Endothelial cell of umbilical vein (primary cell): ENCODE measurements around the gene SLC41A3. TPM values are rescaled to one million over a fixed set of nuclear protein-coding genes. Genes with fewer than 3 reads are reported as not detected.

ENCODE experiments used
- BruUV-seq: library from RNA; stranded (reverse); fragments of 400-500 nt; replicated peaks from 2 replicates; lab custom pipeline; 2021; lab: Mats Ljungman, UMichigan
- CTCF ChIA-PET: fragments of 300-600, 350-600 bp; sonication (Branson Sonifier 250); formaldehyde crosslinking; loops from one replicate; lab custom pipeline; 2021; ENCODE audit warnings: antibody characterized with exemption, inconsistent platforms; lab: Charles Lee
- POLR2A ChIA-PET: fragments of 300-600, 350-600 bp; sonication (Branson Sonifier 250); formaldehyde crosslinking; loops from one replicate; lab custom pipeline; 2021; ENCODE audit warnings: antibody characterized with exemption, inconsistent platforms; lab: Charles Lee
- DNase-seq: peaks from one replicate; pipeline ENCODE4 v3.0.0-alpha.2; 2011; ENCODE audit warnings: low read depth, low spot score
- FAIRE-seq: peaks from 2 replicates; lab custom pipeline; 2011; peaks lifted over from hg19 to GRCh38; lab: Jason Lieb, UNC
- H2AFZ ChIP-seq: 2 replicates; pipeline ENCODE4 v1.6.0; 2012; ENCODE audit warnings: low read depth, low read length, control low read depth, inconsistent platforms
- H3K27ac ChIP-seq: 2 replicates; pipeline ENCODE4 v1.5.1; 2011; ENCODE audit warnings: low read depth, mild to moderate bottlenecking, control low read depth, low read length, moderate library complexity; ENCODE audit not compliant: insufficient read depth
- H3K27me3 ChIP-seq, 2 experiments: 2 replicates each; pipeline versions ENCODE4 v1.6.0 to v1.6.1; 2011; ENCODE audit warnings: low read length in 2 of 2, mixed read lengths in 1 of 2; ENCODE audit not compliant: control insufficient read depth in 2 of 2, insufficient read depth in 2 of 2
- H3K36me3 ChIP-seq, 2 experiments: 2 replicates in 1 of 2; 3 replicates in 1 of 2; pipeline ENCODE4 v1.5.1; 2011; ENCODE audit warnings: low read length in 2 of 2, mild to moderate bottlenecking in 1 of 2, moderate library complexity in 1 of 2; ENCODE audit not compliant: control insufficient read depth in 2 of 2, insufficient read depth in 2 of 2; ENCODE audit errors: extremely low read depth in 1 of 2
- H3K4me1 ChIP-seq: 3 replicates; pipeline ENCODE4 v1.5.1; 2011; ENCODE audit warnings: mild to moderate bottlenecking, low read length; ENCODE audit not compliant: control insufficient read depth, insufficient read depth; ENCODE audit errors: extremely low read depth
- H3K4me2 ChIP-seq: 2 replicates; pipeline ENCODE4 v1.6.1; 2011; ENCODE audit warnings: low read length, control low read depth, mixed read lengths; ENCODE audit not compliant: insufficient read depth
- H3K4me3 ChIP-seq, 3 experiments: fragments of 200-600 bp in 1 of 3; sonication (generic), shearing (Covaris generic) in 1 of 3; replicated peaks in 1 of 3; 2 replicates each; pipeline ENCODE4 v1.5.1; 2011 to 2016; ENCODE audit warnings: control low read depth in 3 of 3, low read length in 3 of 3, mild to moderate bottlenecking in 2 of 3, inconsistent platforms in 1 of 3, low read depth in 1 of 3, moderate library complexity in 1 of 3; ENCODE audit not compliant: insufficient read depth in 1 of 3
- H3K79me2 ChIP-seq: 2 replicates; pipeline ENCODE4 v1.6.0; 2012; ENCODE audit warnings: low read length, inconsistent platforms; ENCODE audit not compliant: control insufficient read depth, insufficient read depth
- H3K9ac ChIP-seq: replicated peaks from 2 replicates; pipeline ENCODE3; 2011; ENCODE audit warnings: low read length, control low read depth; ENCODE audit not compliant: insufficient read depth; ENCODE audit errors: extremely low read depth
- H3K9me1 ChIP-seq: replicated peaks from 3 replicates; pipeline ENCODE4 v1.6.0; 2011; ENCODE audit warnings: mild to moderate bottlenecking, low read length; ENCODE audit not compliant: control insufficient read depth, insufficient read depth; ENCODE audit errors: extremely low read depth
- H3K9me3 ChIP-seq: replicated peaks from 2 replicates; pipeline ENCODE4 v1.5.1; 2012; ENCODE audit warnings: low read length, inconsistent platforms; ENCODE audit not compliant: control insufficient read depth, insufficient read depth
- H4K20me1 ChIP-seq: replicated peaks from 2 replicates; pipeline ENCODE3; 2011; ENCODE audit warnings: mild to moderate bottlenecking, low read length; ENCODE audit not compliant: control insufficient read depth, insufficient read depth; ENCODE audit errors: extremely low read depth
- EZH2 ChIP-seq: IDR thresholded peaks from 2 replicates; pipeline ENCODE4 v1.6.1; 2012; ENCODE audit warnings: borderline replicate concordance, low read depth, mild to moderate bottlenecking, moderate library complexity, low read length, inconsistent platforms; ENCODE audit not compliant: severe bottlenecking
- FOS ChIP-seq: IDR thresholded peaks from 2 replicates; pipeline ENCODE4 v1.6.1; 2011; ENCODE audit warnings: mild to moderate bottlenecking, low read length, moderate library complexity, borderline replicate concordance; ENCODE audit not compliant: insufficient read depth
- GATA2 ChIP-seq: IDR thresholded peaks from 2 replicates; pipeline ENCODE4 v1.7.0; 2011; ENCODE audit warnings: low read depth, mild to moderate bottlenecking, moderate library complexity, mixed read lengths, low read length; ENCODE audit not compliant: insufficient read length, insufficient read depth
- JUN ChIP-seq: IDR thresholded peaks from 2 replicates; pipeline ENCODE4 v1.6.1; 2011; ENCODE audit warnings: borderline replicate concordance, low read depth; ENCODE audit not compliant: insufficient read length, insufficient read depth
- MYC ChIP-seq: IDR thresholded peaks from one replicate; pipeline ENCODE4 v1.6.1; 2011; ENCODE audit warnings: mild to moderate bottlenecking, low read depth, low read length
- POLR2A ChIP-seq: IDR thresholded peaks from 2 replicates; pipeline ENCODE4 v1.6.1; 2012; ENCODE audit warnings: low read depth, mild to moderate bottlenecking, control low read depth, low read length
- POLR2AphosphoS5 ChIP-seq: IDR thresholded peaks from 2 replicates; pipeline ENCODE4 v1.6.1; 2012; ENCODE audit warnings: low read depth, mild to moderate bottlenecking, control low read depth, low read length, moderate library complexity; ENCODE audit not compliant: insufficient read depth
- dilution Hi-C: fragments of 300-500 bp; cut with MboI; formaldehyde crosslinking; loops from one replicate; pipeline ENCODE4 v1.15.0; 2019; ENCODE audit warnings: low sequenced_read_pairs; ENCODE audit not compliant: extremely low pct_ligation_motif_present
- intact Hi-C: fragments of 100-400 bp; cut with micrococcal nuclease; formaldehyde crosslinking; loops from one replicate; pipeline ENCODE4 v1.10.0; 2022
- polyA plus RNA-seq, 4 experiments: library from polyadenylated mRNA; depleted of rRNA in 3 of 4; stranded (reverse) in 3 of 4; unstranded in 1 of 4; fragments of >200 nt; gene quantifications; 2 replicates each; pipeline versions ENCODE4 v1.2.1 to v1.2.3, GENCODE V29; 2011 to 2012; ENCODE audit warnings: missing spikeins in 1 of 4
- total RNA-seq: library from RNA; stranded (reverse); gene quantifications from 2 replicates; pipeline ENCODE4 v1.2.3, GENCODE V29; 2021
- TF ChIP-seq, protein P1 (sequence below): IDR thresholded peaks from 2 replicates; pipeline ENCODE4 v1.6.1; 2011; ENCODE audit not compliant: insufficient read depth, insufficient read length
- TF ChIP-seq, protein P2 (sequence below), 2 donors: IDR thresholded peaks; 1 replicate in 1 of 2; 2 replicates in 1 of 2; pipeline ENCODE4 v1.5.1; 2011; ENCODE audit warnings: low read length in 2 of 2, mild to moderate bottlenecking in 2 of 2, moderate library complexity in 2 of 2, control low read depth in 1 of 2, inconsistent platforms in 1 of 2, low read depth in 1 of 2; ENCODE audit not compliant: insufficient read depth in 1 of 2; ENCODE audit errors: extremely low read depth in 1 of 2

Gene SLC41A3
- total and polyA plus RNA-seq, 2 donors (not counting 3 experiments of a cell fraction or from before 2014, with no cell fraction given): 52.5 to 118 TPM

DNA sequence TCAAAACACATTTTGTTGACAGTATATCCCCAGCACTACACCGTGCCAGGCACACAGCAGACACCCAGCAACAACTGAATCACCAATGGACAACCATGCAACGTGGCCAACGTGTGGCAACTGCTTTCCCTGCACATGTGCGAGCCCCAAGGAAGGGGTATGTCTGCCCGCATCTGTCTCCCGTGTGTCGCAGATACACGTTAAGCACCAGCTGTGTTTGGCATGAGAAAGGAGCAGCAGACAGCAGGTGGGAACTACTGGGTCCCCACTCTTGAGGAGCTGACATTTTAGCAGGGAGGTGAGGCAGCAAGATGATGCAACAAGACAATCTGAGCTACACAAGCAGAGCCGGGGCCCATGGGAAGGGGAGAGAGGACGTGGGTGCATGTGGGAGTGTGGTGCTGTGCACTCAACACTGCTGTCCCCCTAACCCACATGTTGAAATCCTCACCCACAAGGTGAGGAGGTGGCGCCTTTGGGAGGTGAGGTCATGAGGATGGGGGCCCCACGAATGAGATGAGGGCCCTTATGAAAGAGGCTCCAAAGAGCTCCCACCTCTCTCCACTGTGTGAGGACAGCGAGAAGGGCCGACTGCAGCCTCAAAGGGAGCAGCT, 58.7 kb downstream of the SLC41A3 start:
- no peak overlapping the region for H3K4me3 ChIP-seq
- no peak overlapping the region for H3K27ac ChIP-seq
- H3K9ac ChIP-seq: no peak overlapping the region
- H3K9me3 ChIP-seq: no peaks in the 10 kb centered on the region
- H3K36me3 ChIP-seq: peaks cover 0 to 5% of the 10 kb centered on the region in 2 experiments
- intact Hi-C loops: no loop called here
- no peaks in the 10 kb centered on the region for H3K9me1 ChIP-seq
- DNase-seq (no peak), FAIRE-seq (no peak)
- H3K4me1 ChIP-seq: no peaks in the 10 kb centered on the region
- no peak overlapping the region for H3K4me2 ChIP-seq
- POLR2A ChIA-PET: no interaction called here
- TF ChIP-seq POLR2A (no peak), MYC (no peak), JUN (no peak), FOS (no peak), GATA2 (no peak), POLR2AphosphoS5 (no peak), EZH2 (no peak)
- TF ChIP-seq, protein P1, sequence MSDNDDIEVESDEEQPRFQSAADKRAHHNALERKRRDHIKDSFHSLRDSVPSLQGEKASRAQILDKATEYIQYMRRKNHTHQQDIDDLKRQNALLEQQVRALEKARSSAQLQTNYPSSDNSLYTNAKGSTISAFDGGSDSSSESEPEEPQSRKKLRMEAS: no peak
- TF ChIP-seq, protein P2, sequence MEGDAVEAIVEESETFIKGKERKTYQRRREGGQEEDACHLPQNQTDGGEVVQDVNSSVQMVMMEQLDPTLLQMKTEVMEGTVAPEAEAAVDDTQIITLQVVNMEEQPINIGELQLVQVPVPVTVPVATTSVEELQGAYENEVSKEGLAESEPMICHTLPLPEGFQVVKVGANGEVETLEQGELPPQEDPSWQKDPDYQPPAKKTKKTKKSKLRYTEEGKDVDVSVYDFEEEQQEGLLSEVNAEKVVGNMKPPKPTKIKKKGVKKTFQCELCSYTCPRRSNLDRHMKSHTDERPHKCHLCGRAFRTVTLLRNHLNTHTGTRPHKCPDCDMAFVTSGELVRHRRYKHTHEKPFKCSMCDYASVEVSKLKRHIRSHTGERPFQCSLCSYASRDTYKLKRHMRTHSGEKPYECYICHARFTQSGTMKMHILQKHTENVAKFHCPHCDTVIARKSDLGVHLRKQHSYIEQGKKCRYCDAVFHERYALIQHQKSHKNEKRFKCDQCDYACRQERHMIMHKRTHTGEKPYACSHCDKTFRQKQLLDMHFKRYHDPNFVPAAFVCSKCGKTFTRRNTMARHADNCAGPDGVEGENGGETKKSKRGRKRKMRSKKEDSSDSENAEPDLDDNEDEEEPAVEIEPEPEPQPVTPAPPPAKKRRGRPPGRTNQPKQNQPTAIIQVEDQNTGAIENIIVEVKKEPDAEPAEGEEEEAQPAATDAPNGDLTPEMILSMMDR (IDR thresholded peaks at IDR 0.05; ENCODE audit: extremely low read depth in 1 of 2, insufficient read depth in 1 of 2, low read depth in 1 of 2, low read length in 2 of 2): no peak
- BruUV-seq: no TSS peak
- H3K27me3 ChIP-seq: no peaks in the 10 kb centered on the region
- CTCF ChIA-PET: no interaction called here
- dilution Hi-C loops: no loop called here
- H4K20me1 ChIP-seq: no peaks in the 10 kb centered on the region
- H2AFZ ChIP-seq: no peak overlapping the region
- H3K79me2 ChIP-seq: no peaks in the 10 kb centered on the region
